GM12874 (cell line): ENCODE measurements around the gene TEF.

Experiments used
- CTCF ChIP-seq: IDR thresholded peaks from 2 replicates; pipeline ENCODE4 v1.5.1; 2011; ENCODE audit warnings: low read depth, mild to moderate bottlenecking, control low read depth, low read length, moderate library complexity; ENCODE audit not compliant: insufficient read depth

TEF gene

GRCh38 chr22:41445129-41446056 is 63.7 kb downstream of the TEF start:
- TF ChIP-seq CTCF, result no peak

GRCh38 chr22:41446057-41446501 is 64.3 kb downstream of the TEF start:
- no peak for TF ChIP-seq CTCF

GRCh38 chr22:41446639-41447434 is 65.1 kb downstream of the TEF start, which contains the start of gene TOB2:
Gene TOB2 (minus strand): TSS chr22:41446801. CDS start chr22:41437345, 9,456 bp downstream.
- TF ChIP-seq CTCF, result no peak

GRCh38 chr22:41447435-41448188 is 65.9 kb downstream of the TEF start:
- TF ChIP-seq CTCF, result no peak

GRCh38 chr22:41448189-41448808 is 66.6 kb downstream of the TEF start:
- no peak for TF ChIP-seq CTCF
